Measurements from ENCODE around the gene SFTA2. TPM values are rescaled to one million over a fixed set of nuclear protein-coding genes. Genes with fewer than 3 reads are reported as not detected.

The SFTA2 gene
- total RNA-seq, 1 experiment from 2014 or later, result not detected

DNA sequence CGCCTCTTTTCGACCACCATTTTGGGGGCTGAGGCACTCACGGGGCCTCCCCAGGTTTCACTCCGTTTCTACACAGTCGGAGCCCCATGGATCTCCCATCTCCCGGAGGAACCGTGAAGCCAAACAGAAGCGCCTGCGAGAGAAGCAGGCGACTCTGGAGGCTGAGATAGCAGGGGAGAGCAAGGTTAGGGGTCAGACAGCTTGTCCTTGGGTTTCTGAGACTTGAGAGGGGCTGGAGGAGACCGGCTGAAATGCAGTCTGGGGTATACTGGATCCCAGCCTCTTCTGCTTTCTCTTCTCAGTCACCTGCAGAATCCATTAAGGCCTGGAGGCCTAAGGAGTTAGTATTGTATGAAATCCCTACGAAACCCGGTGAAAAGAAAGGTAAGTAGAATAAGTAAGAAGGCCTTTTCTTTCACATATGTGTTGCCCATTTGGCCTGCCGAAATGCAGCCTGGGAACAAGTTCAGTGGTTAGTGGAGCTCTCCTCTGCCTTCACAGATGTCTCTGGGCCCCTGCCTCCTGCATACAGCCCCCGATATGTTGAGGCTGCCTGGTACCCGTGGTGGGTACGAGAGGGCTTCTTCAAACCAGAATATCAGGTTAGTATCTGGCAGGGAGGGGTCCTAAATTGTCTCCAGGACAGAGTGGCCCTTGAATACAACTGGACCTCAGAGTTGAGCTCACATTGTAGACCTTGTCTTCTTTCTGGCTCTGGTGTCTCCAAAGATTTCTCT is 16.9 kb downstream of the SFTA2 start:
- RAD21 ChIA-PET (ENCODE audit: low non-redundant PET in 1 of 2, low total read pairs in 2 of 2, uncharacterized antibody in 2 of 2, unreplicated experiment in 2 of 2), result interaction anchor here (1.0 to 1.2 kb wide), 6 partner anchors 28 to 172 kb away, joined by 3 to 8 read pairs (median 4); no protein-coding TSS in a partner anchor
- Histone ChIP-seq H3K27me3 (ENCODE audit: insufficient read depth, low read length) (no peaks in the 10 kb centered on the region), H3K4me3 (replicated peaks in 1 of 2; ENCODE audit: low read depth in 1 of 2, low read length in 2 of 2) (peak overlapping the region; percentile 58 to 72), H3K9me2 (ENCODE audit: insufficient read depth) (no peaks in the 10 kb centered on the region), H2AFZ (ENCODE audit: low read depth, low read length, poor library complexity, severe bottlenecking) (no peak overlapping the region), H3K27ac (ENCODE audit: low read depth, low read length) (peak overlapping the region; percentile 71), H3K9me3 (ENCODE audit: control insufficient read depth in 1 of 2, insufficient read depth in 1 of 2, low read depth in 1 of 2, low read length in 2 of 2) (no peaks in the 10 kb centered on the region), H3K4me2 (ENCODE audit: low read length) (peak overlapping the region; percentile 87), H3K36me3 (ENCODE audit: control insufficient read depth in 1 of 2, insufficient read depth in 2 of 2, low read length in 2 of 2) (peaks cover 14 to 34% of the 10 kb centered on the region in 2 experiments; a peak in 3 of 4 replicates), H3K9ac (ENCODE audit: low read length) (peak overlapping the region; percentile 83), H3K79me2 (ENCODE audit: insufficient read depth, low read length) (no peaks in the 10 kb centered on the region; the same call in 1 of the 2 replicates), H4K20me1 (ENCODE audit: insufficient read depth) (no peaks in the 10 kb centered on the region), H3K4me1 (ENCODE audit: control insufficient read depth in 1 of 2, insufficient read depth in 2 of 2, low read length in 2 of 2) (peaks cover 9 to 25% of the 10 kb centered on the region in 2 experiments; a peak in 3 of 4 replicates)
- TF ChIP-seq EZH2 (IDR thresholded peaks at IDR 0.05), result no peak
- no peak for TF ChIP-seq RAD21 (IDR thresholded peaks at IDR 0.05; ENCODE audit: low read depth)
- peak; percentile 2 for TF ChIP-seq POLR2A (IDR thresholded peaks at IDR 0.05; ENCODE audit: borderline replicate concordance, extremely low read depth, insufficient read depth, insufficient read length)
- no peak for DNase-seq (ENCODE audit: low read depth, low spot score)
- intact Hi-C loops (cut with micrococcal nuclease), result loop anchor here (1.0 to 2.0 kb wide), 6 partner anchors 87 to 278 kb away; no protein-coding TSS in a partner anchor
- POLR2A ChIA-PET, result no interaction called here
- BruUV-seq (replicated peaks), result no TSS peak
- ATAC-seq, result no peak
- CTCF ChIA-PET, result interaction anchor here (0.7 to 5.0 kb wide), 16 partner anchors 8 to 200 kb away, joined by 3 to 66 read pairs (median 6); partner anchors contain the start of genes PSORS1C1 and SFTA2

GRCh38 chr6:30914076-30914853 is 17.7 kb downstream of the SFTA2 start, which contains the start of gene VARS2:
VARS2 (plus strand) TSS chr6:30914238; CDS start chr6:30914837, 599 bp downstream.
- Histone ChIP-seq H3K9me3 (ENCODE audit: control insufficient read depth in 1 of 2, insufficient read depth in 1 of 2, low read depth in 1 of 2, low read length in 2 of 2) (no peaks in the 10 kb centered on the region), H3K9me2 (ENCODE audit: insufficient read depth) (no peaks in the 10 kb centered on the region), H3K4me3 (replicated peaks in 1 of 2; ENCODE audit: low read depth in 1 of 2, low read length in 2 of 2) (peak within 1 kb of the TSS; percentile 58 to 72), H4K20me1 (ENCODE audit: insufficient read depth) (no peaks in the 10 kb centered on the region), H3K36me3 (ENCODE audit: control insufficient read depth in 1 of 2, insufficient read depth in 2 of 2, low read length in 2 of 2) (peaks cover 18 to 35% of the 10 kb centered on the region in 2 experiments; a peak in 3 of 4 replicates), H2AFZ (ENCODE audit: low read depth, low read length, poor library complexity, severe bottlenecking) (no peak within 1 kb of the TSS), H3K4me1 (ENCODE audit: control insufficient read depth in 1 of 2, insufficient read depth in 2 of 2, low read length in 2 of 2) (peaks cover 9 to 26% of the 10 kb centered on the region in 2 experiments; a peak in 3 of 4 replicates), H3K27ac (ENCODE audit: low read depth, low read length) (peak within 1 kb of the TSS; percentile 71), H3K9ac (ENCODE audit: low read length) (peak within 1 kb of the TSS; percentile 83), H3K27me3 (ENCODE audit: insufficient read depth, low read length) (no peaks in the 10 kb centered on the region), H3K79me2 (ENCODE audit: insufficient read depth, low read length) (peaks cover 2% of the 10 kb centered on the region; the same call in 1 of the 2 replicates), H3K4me2 (ENCODE audit: low read length) (peak within 1 kb of the TSS; percentile 87)
- ChIA-PET CTCF (interaction anchor here (1.0 to 5.0 kb wide), 15 partner anchors 30 to 201 kb away, joined by 3 to 66 read pairs (median 8); partner anchors contain the start of genes DDR1 and PSORS1C1), RAD21 (ENCODE audit: low non-redundant PET in 1 of 2, low total read pairs in 2 of 2, uncharacterized antibody in 2 of 2, unreplicated experiment in 2 of 2) (interaction anchor here (0.5 to 1.2 kb wide), 8 partner anchors 29 to 242 kb away, joined by 3 to 5 read pairs (median 3); no protein-coding TSS in a partner anchor), POLR2A (interaction anchor here (0.6 to 2.0 kb wide), 6 partner anchors 29 to 173 kb away, joined by 3 to 8 read pairs (median 4); partner anchors contain the start of gene DDR1)
- TSS peak; percentile 64 for BruUV-seq (replicated peaks)
- peak; percentile 80 for DNase-seq (ENCODE audit: low read depth, low spot score)
- intact Hi-C loops (cut with micrococcal nuclease), result loop anchor here (1.0 to 2.0 kb wide), 3 partner anchors 86 to 279 kb away; no protein-coding TSS in a partner anchor
- peak; percentile 92 for ATAC-seq
- TF ChIP-seq CBX3 (IDR thresholded peaks at IDR 0.05; ENCODE audit: low read depth) (no peak), ZFX (IDR thresholded peaks at IDR 0.05) (peak; percentile 89), SP1 (IDR thresholded peaks at IDR 0.05; ENCODE audit: low read depth) (no peak), RAD21 (IDR thresholded peaks at IDR 0.05; ENCODE audit: low read depth) (no peak), ZNF274 (IDR thresholded peaks at IDR 0.05; ENCODE audit: low read depth, low read length) (no peak), YY1 (IDR thresholded peaks at IDR 0.05; ENCODE audit: extremely low read depth, insufficient replicate concordance, low read depth, low read length) (peak; percentile 21), ELF1 (IDR thresholded peaks at IDR 0.05; ENCODE audit: borderline replicate concordance, low read depth) (no peak), EGR1 (IDR thresholded peaks at IDR 0.05; ENCODE audit: low read depth) (no peak), POLR2A (IDR thresholded peaks at IDR 0.05; ENCODE audit: borderline replicate concordance, extremely low read depth, insufficient read depth, insufficient read length) (peak; percentile 58), POLR2AphosphoS5 (IDR thresholded peaks at IDR 0.05; ENCODE audit: low read depth, low read length) (peak; percentile 89)
- TF ChIP-seq, protein P1, sequence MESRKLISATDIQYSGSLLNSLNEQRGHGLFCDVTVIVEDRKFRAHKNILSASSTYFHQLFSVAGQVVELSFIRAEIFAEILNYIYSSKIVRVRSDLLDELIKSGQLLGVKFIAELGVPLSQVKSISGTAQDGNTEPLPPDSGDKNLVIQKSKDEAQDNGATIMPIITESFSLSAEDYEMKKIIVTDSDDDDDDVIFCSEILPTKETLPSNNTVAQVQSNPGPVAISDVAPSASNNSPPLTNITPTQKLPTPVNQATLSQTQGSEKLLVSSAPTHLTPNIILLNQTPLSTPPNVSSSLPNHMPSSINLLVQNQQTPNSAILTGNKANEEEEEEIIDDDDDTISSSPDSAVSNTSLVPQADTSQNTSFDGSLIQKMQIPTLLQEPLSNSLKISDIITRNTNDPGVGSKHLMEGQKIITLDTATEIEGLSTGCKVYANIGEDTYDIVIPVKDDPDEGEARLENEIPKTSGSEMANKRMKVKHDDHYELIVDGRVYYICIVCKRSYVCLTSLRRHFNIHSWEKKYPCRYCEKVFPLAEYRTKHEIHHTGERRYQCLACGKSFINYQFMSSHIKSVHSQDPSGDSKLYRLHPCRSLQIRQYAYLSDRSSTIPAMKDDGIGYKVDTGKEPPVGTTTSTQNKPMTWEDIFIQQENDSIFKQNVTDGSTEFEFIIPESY (IDR thresholded peaks at IDR 0.05; ENCODE audit: extremely low read depth, insufficient replicate concordance, low read length), result no peak
